ENCODE measurements around the gene AMELX. TPM values are rescaled to one million over a fixed set of nuclear protein-coding genes. Genes with fewer than 3 reads are reported as not detected.

AMELX gene
- polyA plus RNA-seq, 1 donor (not counting 4 experiments of a cell fraction or from before 2014, with no cell fraction given) = not detected

- Histone ChIP-seq H3K4me2 (ENCODE audit: control insufficient read depth, extremely low read depth, insufficient read depth, low read depth, low read length) (no peak overlapping the region), H2AFZ (ENCODE audit: control insufficient read depth, low read length) (no peak overlapping the region), H4K20me1 (ENCODE audit: control insufficient read depth, extremely low read depth, insufficient read depth, low read length) (no peaks in the 10 kb centered on the region), H3K36me3 (ENCODE audit: control insufficient read depth in 2 of 2, extremely low read depth in 1 of 2, insufficient read depth in 2 of 2, low read length in 2 of 2) (no peaks in the 10 kb centered on the region), H3K27me3 (ENCODE audit: control insufficient read depth, extremely low read depth, insufficient read depth, low read length) (no peaks in the 10 kb centered on the region), H3K27ac (ENCODE audit: control insufficient read depth, insufficient read depth, low read length) (no peak overlapping the region), H3K4me1 (ENCODE audit: control insufficient read depth, extremely low read depth, insufficient read depth, low read length) (no peaks in the 10 kb centered on the region), H3K4me3 (ENCODE audit: control insufficient read depth in 2 of 3, extremely low read depth in 1 of 3, insufficient read depth in 2 of 3, low read depth in 1 of 3, low read length in 3 of 3) (no peak overlapping the region), H3K9me3 (ENCODE audit: control insufficient read depth, low read depth, low read length) (no peaks in the 10 kb centered on the region), H3K9ac (ENCODE audit: control insufficient read depth, extremely low read depth, insufficient read depth, low read length) (no peak overlapping the region), H3K79me2 (ENCODE audit: control insufficient read depth, insufficient read depth, low read length) (no peaks in the 10 kb centered on the region), H3K9me1 (ENCODE audit: control insufficient read depth, extremely low read depth, insufficient read depth, low read length) (no peaks in the 10 kb centered on the region)
- FAIRE-seq (no peak), DNase-seq (ENCODE audit: low read depth, low spot score) (no peak)
- TF ChIP-seq, protein P1, sequence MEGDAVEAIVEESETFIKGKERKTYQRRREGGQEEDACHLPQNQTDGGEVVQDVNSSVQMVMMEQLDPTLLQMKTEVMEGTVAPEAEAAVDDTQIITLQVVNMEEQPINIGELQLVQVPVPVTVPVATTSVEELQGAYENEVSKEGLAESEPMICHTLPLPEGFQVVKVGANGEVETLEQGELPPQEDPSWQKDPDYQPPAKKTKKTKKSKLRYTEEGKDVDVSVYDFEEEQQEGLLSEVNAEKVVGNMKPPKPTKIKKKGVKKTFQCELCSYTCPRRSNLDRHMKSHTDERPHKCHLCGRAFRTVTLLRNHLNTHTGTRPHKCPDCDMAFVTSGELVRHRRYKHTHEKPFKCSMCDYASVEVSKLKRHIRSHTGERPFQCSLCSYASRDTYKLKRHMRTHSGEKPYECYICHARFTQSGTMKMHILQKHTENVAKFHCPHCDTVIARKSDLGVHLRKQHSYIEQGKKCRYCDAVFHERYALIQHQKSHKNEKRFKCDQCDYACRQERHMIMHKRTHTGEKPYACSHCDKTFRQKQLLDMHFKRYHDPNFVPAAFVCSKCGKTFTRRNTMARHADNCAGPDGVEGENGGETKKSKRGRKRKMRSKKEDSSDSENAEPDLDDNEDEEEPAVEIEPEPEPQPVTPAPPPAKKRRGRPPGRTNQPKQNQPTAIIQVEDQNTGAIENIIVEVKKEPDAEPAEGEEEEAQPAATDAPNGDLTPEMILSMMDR (optimal IDR thresholded peaks at IDR 0.05 in 1 of 3, IDR thresholded peaks at IDR 0.05 in 1 of 3, conservative IDR thresholded peaks at IDR 0.05 in 1 of 3; ENCODE audit: extremely low read depth in 1 of 3, insufficient read depth in 2 of 3, low read length in 3 of 3) = no peak
- no peak for TF ChIP-seq EZH2 (IDR thresholded peaks at IDR 0.05; ENCODE audit: low read length)
- dilution Hi-C loops (cut with MboI; ENCODE audit: extremely low pct_ligation_motif_present, low sequenced_read_pairs) = no loop called here
Measured at GRCh38 chrX:11349020-11349419, 55.8 kb downstream of the AMELX start.

DNA sequence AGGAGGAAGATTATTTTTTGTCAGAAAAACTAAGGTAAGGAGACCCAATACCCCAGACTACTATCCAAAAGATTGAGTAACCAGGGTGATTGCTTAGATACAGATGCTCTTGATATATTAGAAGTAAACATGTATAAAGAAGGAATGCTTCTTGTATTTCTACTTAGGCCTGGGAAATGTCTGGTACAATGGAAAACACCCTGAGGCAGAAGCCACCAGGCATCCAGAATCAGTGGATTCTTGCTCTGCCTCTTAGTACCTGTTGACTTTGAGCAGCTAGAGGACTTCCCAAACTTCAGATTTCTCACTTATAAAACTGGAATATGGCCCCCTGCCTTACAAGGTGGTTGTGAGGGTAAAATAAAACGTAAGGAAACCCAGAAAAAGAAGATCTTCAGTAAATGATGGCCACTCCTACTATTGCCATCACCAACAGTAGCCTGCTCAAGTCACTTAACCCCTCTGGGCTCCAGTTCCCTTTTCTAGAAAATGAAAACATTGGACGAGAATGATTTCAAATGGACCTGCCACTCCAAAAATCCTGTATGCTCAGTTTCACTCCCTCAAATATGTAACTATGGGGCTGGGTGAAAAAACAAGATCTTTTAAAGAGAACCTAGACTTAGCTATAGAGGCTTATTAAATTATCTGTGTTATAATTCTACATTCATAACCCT lies 56.6 kb downstream of the AMELX start:
- no peaks in the 10 kb centered on the region for H3K27me3 ChIP-seq (ENCODE audit: control insufficient read depth, extremely low read depth, insufficient read depth, low read length)
- no peak for FAIRE-seq
- no peak overlapping the region for H3K9ac ChIP-seq (ENCODE audit: control insufficient read depth, extremely low read depth, insufficient read depth, low read length)
- no peak for DNase-seq (ENCODE audit: low read depth, low spot score)
- TF ChIP-seq, protein P1 (optimal IDR thresholded peaks at IDR 0.05 in 1 of 3, IDR thresholded peaks at IDR 0.05 in 1 of 3, conservative IDR thresholded peaks at IDR 0.05 in 1 of 3; ENCODE audit: extremely low read depth in 1 of 3, insufficient read depth in 2 of 3, low read length in 3 of 3) = no peak
- TF ChIP-seq EZH2 (IDR thresholded peaks at IDR 0.05; ENCODE audit: low read length) = no peak
- no peak overlapping the region for H3K4me2 ChIP-seq (ENCODE audit: control insufficient read depth, extremely low read depth, insufficient read depth, low read depth, low read length)
- H3K79me2 ChIP-seq (ENCODE audit: control insufficient read depth, insufficient read depth, low read length) = no peaks in the 10 kb centered on the region
- H3K9me1 ChIP-seq (ENCODE audit: control insufficient read depth, extremely low read depth, insufficient read depth, low read length) = no peaks in the 10 kb centered on the region
- no peaks in the 10 kb centered on the region for H4K20me1 ChIP-seq (ENCODE audit: control insufficient read depth, extremely low read depth, insufficient read depth, low read length)
- no peak overlapping the region for H3K27ac ChIP-seq (ENCODE audit: control insufficient read depth, insufficient read depth, low read length)
- H3K9me3 ChIP-seq (ENCODE audit: control insufficient read depth, low read depth, low read length) = no peaks in the 10 kb centered on the region
- H2AFZ ChIP-seq (ENCODE audit: control insufficient read depth, low read length) = no peak overlapping the region
- no peaks in the 10 kb centered on the region for H3K4me1 ChIP-seq (ENCODE audit: control insufficient read depth, extremely low read depth, insufficient read depth, low read length)
- dilution Hi-C loops (cut with MboI; ENCODE audit: extremely low pct_ligation_motif_present, low sequenced_read_pairs) = no loop called here
- no peaks in the 10 kb centered on the region for H3K36me3 ChIP-seq (ENCODE audit: control insufficient read depth in 2 of 2, extremely low read depth in 1 of 2, insufficient read depth in 2 of 2, low read length in 2 of 2)
- no peak overlapping the region for H3K4me3 ChIP-seq (ENCODE audit: control insufficient read depth in 2 of 3, extremely low read depth in 1 of 3, insufficient read depth in 2 of 3, low read depth in 1 of 3, low read length in 3 of 3)

Small RNA genes within 50 kb of the gene (small RNA-seq; reads per million reads assigned to genes)
- 0 reads per million in 3 experiments for gene MIR548AX (ENCODE audit: insufficient read length in 3 of 3, low read depth in 3 of 3, low replicate concordance in 1 of 3)

Other genes with a start within 250 kb of the AMELX start
- gene HCCS, start 182.1 kb upstream of the AMELX start, polyA plus RNA-seq = 33.8 to 45.3 TPM (median 41.8 TPM) in 3 replicates